Right atrium auricular region (tissue), 2 donors: Measurements from ENCODE around the gene PPP1R17. TPM values are rescaled to one million over a fixed set of nuclear protein-coding genes. Genes with fewer than 3 reads are reported as not detected.

Experiments used
- DNase-seq: peaks from one replicate; pipeline ENCODE4 v3.0.0-alpha.2; 2019; ENCODE audit warnings: low spot score
- H3K27ac ChIP-seq, 2 donors: fragments of 200-600 bp; sonication (generic); 1 replicate in 1 of 2; 2 replicates in 1 of 2; pipeline ENCODE4 v1.5.1; 2016 to 2019
- H3K27me3 ChIP-seq, 2 donors: fragments of 200-600 bp; sonication (generic); one replicate each; pipeline versions ENCODE4 v1.5.1 to v1.6.0; 2017 to 2019
- H3K36me3 ChIP-seq: fragments of 200-600 bp; sonication (generic); one replicate; pipeline ENCODE4 v1.5.1; 2016
- H3K4me1 ChIP-seq, 2 donors: fragments of 200-600 bp; sonication (generic); one replicate each; pipeline versions ENCODE4 v1.5.1 to v1.6.0; 2017 to 2019
- H3K4me3 ChIP-seq, 2 donors: fragments of 200-600 bp; sonication (generic); 1 replicate in 1 of 2; 2 replicates in 1 of 2; pipeline ENCODE4 v1.5.1; 2017 to 2019; ENCODE audit warnings: mild to moderate bottlenecking in 1 of 2, moderate library complexity in 1 of 2
- H3K9me3 ChIP-seq, 2 donors: fragments of 200-600 bp; sonication (generic); one replicate each; pipeline ENCODE4 v1.5.1; 2019
- CTCF ChIP-seq, 2 donors: fragments of 200-600 bp; sonication (generic); IDR thresholded peaks; one replicate each; pipeline ENCODE4 v1.5.1; 2019; ENCODE audit warnings: antibody characterized with exemption in 2 of 2
- total RNA-seq, 2 donors: library from RNA; depleted of rRNA; stranded (reverse); fragments of >200 nt; gene quantifications; one replicate each; pipeline ENCODE4 v1.1.0, GENCODE V29; 2016

The PPP1R17 gene
- total RNA-seq, 2 donors from 2014 or later, result not detected

GRCh38 chr7:31705377-31705776 lies 18.4 kb downstream of the PPP1R17 start:
- no peaks in the 10 kb centered on the region for H3K36me3 ChIP-seq
- no peak for TF ChIP-seq CTCF (IDR thresholded peaks at IDR 0.05)
- no peak overlapping the region for H3K4me3 ChIP-seq
- DNase-seq, result no peak
- no peak overlapping the region for H3K27ac ChIP-seq
- H3K9me3 ChIP-seq, result no peaks in the 10 kb centered on the region
- no peaks in the 10 kb centered on the region for H3K4me1 ChIP-seq
- no peaks in the 10 kb centered on the region for H3K27me3 ChIP-seq

GRCh38 chr7:31707089-31707488 lies 20.1 kb downstream of the PPP1R17 start:
- H3K9me3 ChIP-seq, result no peaks in the 10 kb centered on the region
- no peak for DNase-seq
- H3K27ac ChIP-seq, result no peak overlapping the region
- H3K36me3 ChIP-seq, result no peaks in the 10 kb centered on the region
- no peak for TF ChIP-seq CTCF (IDR thresholded peaks at IDR 0.05)
- H3K4me1 ChIP-seq, result no peaks in the 10 kb centered on the region
- H3K4me3 ChIP-seq, result no peak overlapping the region
- no peaks in the 10 kb centered on the region for H3K27me3 ChIP-seq

- H3K27ac ChIP-seq, result no peak overlapping the region
- no peak overlapping the region for H3K4me3 ChIP-seq
- H3K9me3 ChIP-seq, result no peaks in the 10 kb centered on the region
- no peak for DNase-seq
- TF ChIP-seq CTCF (IDR thresholded peaks at IDR 0.05), result no peak
- no peaks in the 10 kb centered on the region for H3K27me3 ChIP-seq
- H3K4me1 ChIP-seq, result no peaks in the 10 kb centered on the region
- no peaks in the 10 kb centered on the region for H3K36me3 ChIP-seq
These were observed 23.2 kb downstream of the PPP1R17 start for GRCh38 chr7:31710171-31710570.

- Histone ChIP-seq H3K27ac (no peak overlapping the region), H3K4me3 (no peak overlapping the region), H3K36me3 (no peaks in the 10 kb centered on the region), H3K27me3 (no peaks in the 10 kb centered on the region), H3K4me1 (no peaks in the 10 kb centered on the region), H3K9me3 (no peaks in the 10 kb centered on the region)
- no peak for DNase-seq
- no peak for TF ChIP-seq CTCF (IDR thresholded peaks at IDR 0.05)
These were observed 29.3 kb downstream of the PPP1R17 start for GRCh38 chr7:31716355-31716754.

- DNase-seq, result no peak
- no peak overlapping the region for H3K27ac ChIP-seq
- no peak for TF ChIP-seq CTCF (IDR thresholded peaks at IDR 0.05)
- H3K27me3 ChIP-seq, result no peaks in the 10 kb centered on the region
- H3K36me3 ChIP-seq, result no peaks in the 10 kb centered on the region
- no peak overlapping the region for H3K4me3 ChIP-seq
- H3K4me1 ChIP-seq, result no peaks in the 10 kb centered on the region
- H3K9me3 ChIP-seq, result no peaks in the 10 kb centered on the region
These were observed 33.4 kb downstream of the PPP1R17 start for GRCh38 chr7:31720366-31720765.

- Histone ChIP-seq H3K27me3 (no peaks in the 10 kb centered on the region), H3K4me3 (no peak overlapping the region), H3K36me3 (no peaks in the 10 kb centered on the region), H3K4me1 (no peaks in the 10 kb centered on the region), H3K9me3 (no peaks in the 10 kb centered on the region), H3K27ac (no peak overlapping the region)
- no peak for DNase-seq
- no peak for TF ChIP-seq CTCF (IDR thresholded peaks at IDR 0.05)
These were observed 37.7 kb downstream of the PPP1R17 start for GRCh38 chr7:31724696-31725095.
